ENCODE data around the gene BCL2L13. TPM values are rescaled to one million over a fixed set of nuclear protein-coding genes. Genes with fewer than 3 reads are reported as not detected.
"Not testable (repeated sequence)": the region's sequence is repeated elsewhere in the genome, so short reads cannot be mapped to it uniquely, and the experiment has no call there.

Gene BCL2L13
- total RNA-seq, 1 donor from 2014 or later, result 33.9 TPM

DNA sequence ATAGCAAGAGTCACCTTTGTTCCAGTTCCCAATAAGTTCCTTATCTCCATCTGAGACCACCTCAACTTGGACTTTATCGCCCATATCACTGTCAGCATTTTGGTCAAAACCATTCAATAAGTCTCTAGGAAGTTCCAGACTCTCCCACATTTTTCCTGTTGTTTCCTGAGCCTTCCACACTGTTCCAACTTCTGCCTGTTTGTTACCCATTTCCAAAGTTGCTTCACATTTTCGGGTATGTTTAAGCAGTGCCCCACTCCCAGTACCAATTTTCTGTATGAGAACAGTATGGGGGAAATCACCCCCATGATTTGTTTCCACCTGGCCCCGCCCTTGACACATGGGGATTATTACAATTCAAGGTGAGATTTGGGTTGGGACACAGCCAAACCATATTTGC is 26.7 kb downstream of the BCL2L13 start:
- Mint-ChIP-seq H3K27ac (no peak overlapping the region), H3K36me3 (peaks cover 42% of the 10 kb centered on the region), H3K4me1 (no peaks in the 10 kb centered on the region), H3K4me3 (no peak overlapping the region), H3K9me3 (peaks cover 11% of the 10 kb centered on the region), H3K27me3 (ENCODE audit: low read depth) (no peaks in the 10 kb centered on the region)
- no peak for TF ChIP-seq CTCF (IDR thresholded peaks at IDR 0.05; ENCODE audit: unreplicated experiment)
- no peak for DNase-seq (ENCODE audit: low spot score in 2 of 2, unreplicated experiment in 2 of 2)

DNA sequence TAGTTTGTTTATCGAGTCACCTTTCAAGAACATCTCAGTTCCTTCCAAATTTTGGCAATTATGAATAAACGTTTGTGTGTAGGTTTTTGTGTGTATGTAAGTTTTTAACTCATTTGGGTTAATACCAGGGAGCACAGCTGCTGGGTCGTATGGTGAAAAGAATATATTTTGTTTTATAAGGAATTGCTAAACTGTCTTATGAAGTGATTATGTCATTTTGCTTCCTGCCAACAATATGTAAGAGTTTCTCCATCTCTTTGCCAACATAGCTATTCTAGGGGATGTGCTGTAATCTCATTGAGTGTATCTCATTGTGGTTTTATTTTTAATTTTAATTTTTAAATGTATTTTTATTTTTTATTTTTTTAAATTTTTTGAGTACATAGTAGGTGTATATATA is 27.3 kb downstream of the BCL2L13 start:
- TF ChIP-seq CTCF (IDR thresholded peaks at IDR 0.05; ENCODE audit: unreplicated experiment), result no peak
- H3K27ac Mint-ChIP-seq, result no peak overlapping the region
- no peaks in the 10 kb centered on the region for H3K27me3 Mint-ChIP-seq (ENCODE audit: low read depth)
- no peaks in the 10 kb centered on the region for H3K4me1 Mint-ChIP-seq
- H3K4me3 Mint-ChIP-seq, result no peak overlapping the region
- peaks cover 44% of the 10 kb centered on the region for H3K36me3 Mint-ChIP-seq
- no peak for DNase-seq (ENCODE audit: low spot score in 2 of 2, unreplicated experiment in 2 of 2)
- H3K9me3 Mint-ChIP-seq, result peaks cover 11% of the 10 kb centered on the region

GRCh38 chr22:17671521-17672092 is 33.0 kb downstream of the BCL2L13 start:
- peaks cover 17% of the 10 kb centered on the region for H3K36me3 Mint-ChIP-seq
- H3K27ac Mint-ChIP-seq, H3K9me3 Mint-ChIP-seq: not testable (repeated sequence)

GRCh38 chr22:17672417-17672991 is 33.9 kb downstream of the BCL2L13 start:
- TF ChIP-seq CTCF (IDR thresholded peaks at IDR 0.05; ENCODE audit: unreplicated experiment), result no peak
- no peak for DNase-seq (ENCODE audit: low spot score in 2 of 2, unreplicated experiment in 2 of 2)
- H3K4me3 Mint-ChIP-seq, result no peak overlapping the region
- no peaks in the 10 kb centered on the region for H3K9me3 Mint-ChIP-seq
- no peaks in the 10 kb centered on the region for H3K27me3 Mint-ChIP-seq (ENCODE audit: low read depth)
- H3K36me3 Mint-ChIP-seq, result peaks cover 12% of the 10 kb centered on the region
- H3K4me1 Mint-ChIP-seq, result peaks cover 26% of the 10 kb centered on the region
- H3K27ac Mint-ChIP-seq, result peak overlapping the region; percentile 1

More at GRCh38 chr22:17671521-17672092, 33.0 kb downstream of the BCL2L13 start:
- DNase-seq (ENCODE audit: low spot score in 2 of 2, unreplicated experiment in 2 of 2); H3K4me3 Mint-ChIP-seq; H3K27me3 Mint-ChIP-seq (ENCODE audit: low read depth): not testable (repeated sequence)
- H3K4me1 Mint-ChIP-seq, result peaks cover 26% of the 10 kb centered on the region

GRCh38 chr22:17674152-17674551 is 35.6 kb downstream of the BCL2L13 start:
- H3K4me1 Mint-ChIP-seq, result peaks cover 37% of the 10 kb centered on the region
- H3K4me3 Mint-ChIP-seq, result no peak overlapping the region
- no peaks in the 10 kb centered on the region for H3K27me3 Mint-ChIP-seq (ENCODE audit: low read depth)
- no peak overlapping the region for H3K27ac Mint-ChIP-seq
- peaks cover 12% of the 10 kb centered on the region for H3K36me3 Mint-ChIP-seq
- no peaks in the 10 kb centered on the region for H3K9me3 Mint-ChIP-seq
- no peak for TF ChIP-seq CTCF (IDR thresholded peaks at IDR 0.05; ENCODE audit: unreplicated experiment)
- no peak for DNase-seq (ENCODE audit: low spot score in 2 of 2, unreplicated experiment in 2 of 2)

- no peaks in the 10 kb centered on the region for H3K27me3 Mint-ChIP-seq (ENCODE audit: low read depth)
- TF ChIP-seq CTCF (IDR thresholded peaks at IDR 0.05; ENCODE audit: unreplicated experiment), result no peak
- H3K27ac Mint-ChIP-seq, result no peak overlapping the region
- peaks cover 5% of the 10 kb centered on the region for H3K36me3 Mint-ChIP-seq
- no peak overlapping the region for H3K4me3 Mint-ChIP-seq
- no peaks in the 10 kb centered on the region for H3K9me3 Mint-ChIP-seq
- no peak for DNase-seq (ENCODE audit: low spot score in 2 of 2, unreplicated experiment in 2 of 2)
- H3K4me1 Mint-ChIP-seq, result peaks cover 39% of the 10 kb centered on the region
Measured at GRCh38 chr22:17675584-17675983, 37.0 kb downstream of the BCL2L13 start.

Data from mesothelial cell of epicardium (in vitro differentiated cells).